ENCODE measurements around the gene PRR20G. TPM values are rescaled to one million over a fixed set of nuclear protein-coding genes. Genes with fewer than 3 reads are reported as not detected.

The PRR20G gene
- total and polyA plus RNA-seq, 9 of the 15 experiments (the other 6 are each of a cell fraction or from before 2014, with no cell fraction given) = not detected

GRCh38 chr3:127306361-127307111 is 18.7 kb upstream of the PRR20G start:
- CTCF ChIA-PET (ENCODE audit: low intra/inter-chr PET ratio) = no interaction called here
- Histone ChIP-seq H3K4me1 (replicated peaks in 1 of 2; ENCODE audit: control insufficient read depth in 2 of 2, insufficient read depth in 2 of 2, low read length in 2 of 2) (no peaks in the 10 kb centered on the region; a peak in 1 of 5 replicates), H3K9me3 (replicated peaks; ENCODE audit: control insufficient read depth, insufficient read depth, low read depth, low read length) (no peaks in the 10 kb centered on the region), H3K9me1 (ENCODE audit: control insufficient read depth, insufficient read depth, low read length) (no peaks in the 10 kb centered on the region), H3K9ac (ENCODE audit: insufficient read depth in 1 of 2, low read depth in 2 of 2, low read length in 2 of 2) (no peak overlapping the region), H3K27me3 (ENCODE audit: control insufficient read depth in 2 of 2, insufficient read depth in 2 of 2, low read length in 2 of 2) (peaks cover 0 to 12% of the 10 kb centered on the region in 2 experiments; a peak in 3 of 5 replicates), H3K4me2 (ENCODE audit: insufficient read depth, low read length) (no peak overlapping the region), H3K27ac (ENCODE audit: extremely low read depth, low read depth, low read length) (no peak overlapping the region), H2AFZ (ENCODE audit: low read depth, low read length) (no peak overlapping the region), H3K36me3 (ENCODE audit: control insufficient read depth, insufficient read depth, low read length) (no peaks in the 10 kb centered on the region), H3K79me2 (ENCODE audit: control insufficient read depth, insufficient read depth, low read length) (no peaks in the 10 kb centered on the region), H4K20me1 (replicated peaks; ENCODE audit: control insufficient read depth, insufficient read depth, low read length) (no peaks in the 10 kb centered on the region), H3K4me3 (no peak overlapping the region)
- POLR2A ChIA-PET = no interaction called here
- in situ Hi-C loops (cut with MboI) = no loop called here
- no peak for TF ChIP-seq ILF3 (IDR thresholded peaks at IDR 0.05; ENCODE audit: borderline replicate concordance)
- no peak for TF ChIP-seq ZKSCAN8 (CRISPR knock-in tag; IDR thresholded peaks at IDR 0.05)
- TF ChIP-seq HMGN3 (IDR thresholded peaks at IDR 0.05; ENCODE audit: borderline replicate concordance, extremely low read depth, insufficient read length, low read depth, low read length) = no peak
- no peak for TF ChIP-seq FOXO4 (CRISPR knock-in tag; IDR thresholded peaks at IDR 0.05)
- no peak for TF ChIP-seq SMARCB1 (IDR thresholded peaks at IDR 0.05; ENCODE audit: insufficient read length, low read depth)
- TF ChIP-seq ZNF830 (CRISPR knock-in tag; IDR thresholded peaks at IDR 0.05) = no peak
- TF ChIP-seq HOXB6 (CRISPR knock-in tag; IDR thresholded peaks at IDR 0.05; ENCODE audit: borderline replicate concordance) = no peak
- no peak for TF ChIP-seq BDP1 (IDR thresholded peaks at IDR 0.05; ENCODE audit: insufficient read depth, insufficient read length)
- TF ChIP-seq ZNF395 (CRISPR knock-in tag; IDR thresholded peaks at IDR 0.05) = no peak
- FAIRE-seq (no peak), DNase-seq (ENCODE audit: extremely low read depth in 1 of 4, low spot score in 3 of 4) (no peak), ATAC-seq (no peak)
- WGBS (ENCODE audit: insufficient coverage, low coverage, missing lambda C conversion rate) = 1% methylated on average over 11 of the region's 18 CpGs
- intact Hi-C loops (cut with micrococcal nuclease) = no loop called here
- no TSS peak for BruUV-seq (replicated peaks)
